Heart left ventricle (tissue), 16 donors: ENCODE measurements around the gene KIF24. TPM values are rescaled to one million over a fixed set of nuclear protein-coding genes. Genes with fewer than 3 reads are reported as not detected.
"Not testable (repeated sequence)": the region's sequence is repeated elsewhere in the genome, so short reads cannot be mapped to it uniquely, and the experiment has no call there.

Source experiments
- ATAC-seq, 4 donors: fragments of 200-7000 bp; cut with Tn5 transposase; one replicate each; pipeline ENCODE4 v1.9.1; 2020 to 2022; ENCODE audit warnings: moderate library complexity in 4 of 4, mild to moderate bottlenecking in 3 of 4, moderate number of reproducible peaks in 1 of 4
- DNase-seq, 5 donors: peaks; one replicate each; pipeline ENCODE4 v3.0.0-alpha.2; 2020
- H3K27ac ChIP-seq, 12 donors: fragments of 200-600 bp; sonication (generic) in 4 of 12; one replicate each; pipeline versions ENCODE4 v1.5.0 to v1.8.0; 2016 to 2022; ENCODE audit warnings: mild to moderate bottlenecking in 2 of 12
- H3K27me3 ChIP-seq, 9 donors: fragments of 200-600 bp; sonication (generic) in 2 of 9; one replicate each; pipeline versions ENCODE4 v1.5.1 to v1.8.0; 2016 to 2022; ENCODE audit warnings: mild to moderate bottlenecking in 3 of 9
- H3K36me3 ChIP-seq, 9 donors: fragments of 200-600 bp; sonication (generic) in 2 of 9; one replicate each; pipeline versions ENCODE4 v1.5.0 to v1.8.0; 2018 to 2022; ENCODE audit warnings: mild to moderate bottlenecking in 2 of 9
- H3K4me1 ChIP-seq, 12 donors: fragments of 200-600 bp; sonication (generic) in 4 of 12; one replicate each; pipeline versions ENCODE4 v1.5.0 to v1.8.0; 2016 to 2022; ENCODE audit warnings: mild to moderate bottlenecking in 3 of 12
- H3K4me3 ChIP-seq, 12 donors: fragments of 200-600 bp; sonication (generic) in 4 of 12; one replicate each; pipeline versions ENCODE4 v1.5.0 to v1.8.0; 2017 to 2022; ENCODE audit warnings: mild to moderate bottlenecking in 9 of 12, moderate library complexity in 4 of 12
- H3K9me3 ChIP-seq, 12 donors: fragments of 200-600 bp; sonication (generic) in 4 of 12; one replicate each; pipeline versions ENCODE4 v1.5.0 to v1.8.0; 2016 to 2022; ENCODE audit warnings: mild to moderate bottlenecking in 1 of 12
- POLR2A ChIP-seq, 2 donors: fragments of 450-650 bp; IDR thresholded peaks; one replicate each; pipeline ENCODE4 v1.6.1; 2017; ENCODE audit warnings: antibody characterized with exemption in 2 of 2, mild to moderate bottlenecking in 2 of 2, moderate library complexity in 2 of 2
- WGBS, 4 donors: extraction: QIAGEN DNeasy Blood & Tissue Kit in 2 of 4; methylation state at CpG; one replicate each; pipeline versions ENCODE4 v1.1.5 to v1.1.7; 2013 to 2018; 5-methylcytosine and 5-hydroxymethylcytosine counted together
- intact Hi-C, 10 donors: fragments of 100-400 bp; cut with DNase I; formaldehyde crosslinking; loops; one replicate each; pipeline versions ENCODE4 v1.11.1 to v1.14.2; 2022
- polyA plus RNA-seq, 2 donors: library from polyadenylated mRNA; stranded (reverse); fragments of 200-250 nt; gene quantifications; one replicate each; pipeline ENCODE4 v1.2.3, GENCODE V29; 2013
- total RNA-seq, 9 donors: library from RNA; depleted of rRNA in 2 of 9; stranded (reverse); fragments of >200 nt in 2 of 9; fragmentation: NEBNext Ultra II Directional in 3 of 9; extraction: Animal tissue kit (Norgen Biotek cat#: 25700) in 3 of 9; gene quantifications; one replicate each; pipeline versions ENCODE4 v1.1.0 to v1.2.4, GENCODE V29; 2016 to 2023
- TF ChIP-seq, protein P1 (sequence below), 12 donors: fragments of 200-600 bp; sonication (generic) in 4 of 12; IDR thresholded peaks; one replicate each; pipeline versions ENCODE4 v1.5.0 to v1.8.0; 2018 to 2022; ENCODE audit warnings: antibody characterized with exemption in 12 of 12, mild to moderate bottlenecking in 5 of 12
- donor health status: ischemic (EF 13 %, LVEDD 7.1; RV severe dilation, severe dysfunction).
- donor health status: healthy with polysubstance abuse.
- donor health status: DM: no; HTN: yes; CAD: no.
- donor health status: DM: no; HTN: no; CAD: no.
- donor health status: ischemic (EF 25% LVEDD 6.9; RV normal size, moderate dysfunction).
- donor health status: ischemic (EF 25% LVEDD 5.7; RV mildly dilated, moderate dysfunction).
- donor health status: healthy.
- donor health status: DM: yes; HTN: yes; CAD: no.
- donor health status: ischemic (EF 35%, LVEDD 5.7; RV mildly dilated, moderate dysfunction).
- donor health status: nonischemic (EF 11% LVEDD 7.7; RV severe dilation, severe dysfunction).
- donor health status: DM: yes; HTN: yes; CAD: no.
- donor health status: PGD.
- donor health status: ischemic (EF 29% LVEDD 5.4; RV normal size, mild dysfunction).
- donor health status: nonischemic (EF 23%, LVEDD 6.1; RV moderate dilation, normal function).

Gene KIF24
- total and polyA plus RNA-seq, 11 donors, result 0.19 to 1.6 (median 0.64) TPM

- no peak overlapping the region for H3K4me3 ChIP-seq
- 61 to 83% (median 76%) methylated on average over 5 of the region's 5 CpGs for WGBS, 4 donors
- H3K36me3 ChIP-seq, result peaks cover 0 to 58% (median 42%) of the 10 kb centered on the region in 9 donors
- no peak for TF ChIP-seq POLR2A (IDR thresholded peaks at IDR 0.05)
- TF ChIP-seq, protein P1, sequence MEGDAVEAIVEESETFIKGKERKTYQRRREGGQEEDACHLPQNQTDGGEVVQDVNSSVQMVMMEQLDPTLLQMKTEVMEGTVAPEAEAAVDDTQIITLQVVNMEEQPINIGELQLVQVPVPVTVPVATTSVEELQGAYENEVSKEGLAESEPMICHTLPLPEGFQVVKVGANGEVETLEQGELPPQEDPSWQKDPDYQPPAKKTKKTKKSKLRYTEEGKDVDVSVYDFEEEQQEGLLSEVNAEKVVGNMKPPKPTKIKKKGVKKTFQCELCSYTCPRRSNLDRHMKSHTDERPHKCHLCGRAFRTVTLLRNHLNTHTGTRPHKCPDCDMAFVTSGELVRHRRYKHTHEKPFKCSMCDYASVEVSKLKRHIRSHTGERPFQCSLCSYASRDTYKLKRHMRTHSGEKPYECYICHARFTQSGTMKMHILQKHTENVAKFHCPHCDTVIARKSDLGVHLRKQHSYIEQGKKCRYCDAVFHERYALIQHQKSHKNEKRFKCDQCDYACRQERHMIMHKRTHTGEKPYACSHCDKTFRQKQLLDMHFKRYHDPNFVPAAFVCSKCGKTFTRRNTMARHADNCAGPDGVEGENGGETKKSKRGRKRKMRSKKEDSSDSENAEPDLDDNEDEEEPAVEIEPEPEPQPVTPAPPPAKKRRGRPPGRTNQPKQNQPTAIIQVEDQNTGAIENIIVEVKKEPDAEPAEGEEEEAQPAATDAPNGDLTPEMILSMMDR (IDR thresholded peaks at IDR 0.05), result no peak
- DNase-seq (peak in 4 of 5 donors; percentile 65 to 81 (median 75)), ATAC-seq (peak; percentile 70 to 84 (median 78))
- intact Hi-C loops, result no loop called here
- H3K27ac ChIP-seq, result peak overlapping the region in 10 of 12 donors; percentile 4 to 84 (median 64)
- H3K9me3 ChIP-seq, result no peaks in the 10 kb centered on the region
- H3K27me3 ChIP-seq, result no peaks in the 10 kb centered on the region
- H3K4me1 ChIP-seq, result peaks cover 0 to 44% (median 19%) of the 10 kb centered on the region in 12 donors
These were observed 14.0 kb upstream of the KIF24 start for GRCh38 chr9:34343090-34343489.

DNA sequence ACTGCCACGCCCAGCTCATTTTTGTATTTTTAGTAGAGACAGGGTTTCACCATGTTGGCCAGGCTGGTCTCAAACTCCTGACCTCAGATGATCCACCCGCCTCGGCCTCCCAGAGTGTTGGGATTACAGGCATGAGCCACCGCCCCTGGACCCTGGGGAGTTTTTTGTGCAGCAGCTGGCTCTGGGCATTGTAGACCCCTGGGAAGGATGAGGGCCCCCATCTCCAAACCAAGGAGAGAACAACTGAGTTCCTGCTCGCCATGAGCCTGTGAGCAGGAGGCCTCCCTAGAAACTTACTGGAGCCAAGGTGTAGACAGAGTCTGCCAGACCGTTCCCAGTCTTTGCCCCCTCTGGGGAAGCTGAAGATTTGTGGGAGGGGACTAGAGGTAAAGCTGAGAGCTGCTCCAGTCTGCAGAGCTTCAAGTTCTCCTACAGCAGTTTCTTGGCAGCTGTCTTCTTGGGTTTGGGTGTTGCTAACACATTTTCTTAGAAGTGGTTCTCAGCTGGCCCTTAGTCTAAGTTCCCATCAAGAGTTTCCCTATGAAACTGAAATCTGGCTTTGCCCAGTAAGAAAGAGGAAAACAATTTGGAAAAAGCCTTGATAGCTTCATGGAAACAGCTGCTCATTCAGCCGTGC lies 12.7 kb upstream of the KIF24 start:
- Histone ChIP-seq H3K4me3 (no peak overlapping the region), H3K9me3 (no peaks in the 10 kb centered on the region), H3K4me1 (peaks cover 0 to 44% (median 19%) of the 10 kb centered on the region in 12 donors), H3K36me3 (peaks cover 0 to 63% (median 44%) of the 10 kb centered on the region in 9 donors), H3K27ac (peak overlapping the region in 8 of 12 donors; percentile 28 to 84 (median 64)), H3K27me3 (no peaks in the 10 kb centered on the region)
- WGBS, 4 donors, result 73 to 84% (median 80%) methylated on average over 6 to 7 of the region's 7 CpGs
- intact Hi-C loops, result no loop called here
- DNase-seq (no peak), ATAC-seq (peak in 2 of 4 donors; percentile 23 to 47)
- TF ChIP-seq POLR2A (IDR thresholded peaks at IDR 0.05), result no peak
- TF ChIP-seq, protein P1 (IDR thresholded peaks at IDR 0.05), result no peak

- TF ChIP-seq POLR2A (IDR thresholded peaks at IDR 0.05), result no peak
- DNase-seq (peak in 2 of 5 donors; percentile 33), ATAC-seq (peak in 3 of 4 donors; percentile 47 to 65 (median 52))
- Histone ChIP-seq H3K27me3 (no peaks in the 10 kb centered on the region), H3K27ac (no peak overlapping the region), H3K9me3 (no peaks in the 10 kb centered on the region), H3K4me1 (peaks cover 0 to 29% (median 17%) of the 10 kb centered on the region in 12 donors), H3K4me3 (no peak overlapping the region), H3K36me3 (peaks cover 0 to 62% (median 42%) of the 10 kb centered on the region in 9 donors)
- intact Hi-C loops, result loop anchor here in 7 of 10 donors (5.0 to 10.0 kb wide), 5 partner anchors 96 to 256 kb away; no protein-coding TSS in a partner anchor
- 73 to 89% (median 74%) methylated on average over 2 of the region's 2 CpGs for WGBS, 4 donors
These were observed 9.8 kb upstream of the KIF24 start for GRCh38 chr9:34338665-34339385.

GRCh38 chr9:34338079-34338478 lies 9.0 kb upstream of the KIF24 start:
- intact Hi-C loops, result loop anchor here in 7 of 10 donors (5.0 to 10.0 kb wide), 5 partner anchors 97 to 257 kb away; no protein-coding TSS in a partner anchor

DNA sequence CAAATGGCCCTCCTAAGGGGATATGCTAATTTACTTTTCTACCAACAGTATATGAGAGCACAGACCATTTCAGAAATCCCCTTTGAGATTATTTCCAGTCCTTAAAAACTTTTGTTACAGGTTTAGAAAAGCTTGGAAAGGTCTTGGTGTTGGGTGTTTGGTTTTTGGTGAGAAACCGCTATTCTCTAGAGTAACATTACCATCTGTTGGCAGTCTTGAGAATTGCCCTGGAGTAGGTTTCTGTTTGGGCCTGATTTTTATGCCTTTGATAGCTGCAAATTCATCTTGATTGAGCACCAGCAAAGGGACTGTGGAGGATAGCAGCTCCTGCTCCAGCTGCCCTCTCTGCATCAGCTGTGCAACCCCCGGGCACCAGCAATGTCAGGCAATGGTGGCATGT lies 8.3 kb upstream of the KIF24 start:
- H3K27ac ChIP-seq, result no peak overlapping the region
- DNase-seq (no peak), ATAC-seq (no peak)
- 66 to 98% (median 96%) methylated on average over 2 of the region's 2 CpGs for WGBS, 4 donors
- H3K36me3 ChIP-seq, result peaks cover 0 to 49% (median 35%) of the 10 kb centered on the region in 9 donors
- H3K4me3 ChIP-seq, result no peak overlapping the region
- H3K4me1 ChIP-seq, result peaks cover 0 to 30% (median 12%) of the 10 kb centered on the region in 12 donors
- no peaks in the 10 kb centered on the region for H3K27me3 ChIP-seq
- intact Hi-C loops, result loop anchor here in 7 of 10 donors (5.0 to 10.0 kb wide), 5 partner anchors 97 to 257 kb away; no protein-coding TSS in a partner anchor
- no peaks in the 10 kb centered on the region for H3K9me3 ChIP-seq
- TF ChIP-seq, protein P1 (IDR thresholded peaks at IDR 0.05), result no peak
- no peak for TF ChIP-seq POLR2A (IDR thresholded peaks at IDR 0.05)

More at GRCh38 chr9:34338079-34338478, 9.0 kb upstream of the KIF24 start:
- DNase-seq, H3K27me3 ChIP-seq, ATAC-seq, H3K27ac ChIP-seq, H3K9me3 ChIP-seq, H3K4me3 ChIP-seq: not testable (repeated sequence)
- H3K4me1 ChIP-seq, result peaks cover 0 to 25% (median 13%) of the 10 kb centered on the region in 12 donors
- peaks cover 0 to 55% (median 36%) of the 10 kb centered on the region in 9 donors for H3K36me3 ChIP-seq
